GM21390 (cell line): Measurements from ENCODE around the gene LRCOL1.

ENCODE experiments used
- ATAC-seq: cut with Tn5 transposase; IDR thresholded peaks from one replicate; pipeline ENCODE4 v1.9.1; 2021; ENCODE audit not compliant: unreplicated experiment

LRCOL1 gene

DNA sequence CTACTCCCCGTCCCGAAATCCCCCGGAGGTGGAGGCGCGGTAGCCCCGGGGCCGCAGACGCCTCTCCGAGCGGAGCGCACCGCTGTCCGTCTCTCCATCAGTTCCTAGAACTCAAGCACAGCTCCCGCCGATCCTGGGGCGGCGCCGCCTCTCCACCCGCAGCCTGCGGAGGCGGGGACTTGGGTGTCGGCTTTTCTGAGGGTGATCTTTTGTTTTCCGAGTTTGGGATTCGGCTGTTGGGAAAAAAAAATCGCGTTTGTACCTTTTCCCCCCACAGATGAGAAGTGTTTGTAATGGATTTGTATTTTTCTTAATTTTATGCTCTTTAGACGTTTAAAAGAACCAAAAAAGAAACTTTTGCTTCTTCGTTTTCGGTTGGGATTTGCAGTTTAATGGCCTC, 26.6 kb downstream of the LRCOL1 start:
- no peak for ATAC-seq

DNA sequence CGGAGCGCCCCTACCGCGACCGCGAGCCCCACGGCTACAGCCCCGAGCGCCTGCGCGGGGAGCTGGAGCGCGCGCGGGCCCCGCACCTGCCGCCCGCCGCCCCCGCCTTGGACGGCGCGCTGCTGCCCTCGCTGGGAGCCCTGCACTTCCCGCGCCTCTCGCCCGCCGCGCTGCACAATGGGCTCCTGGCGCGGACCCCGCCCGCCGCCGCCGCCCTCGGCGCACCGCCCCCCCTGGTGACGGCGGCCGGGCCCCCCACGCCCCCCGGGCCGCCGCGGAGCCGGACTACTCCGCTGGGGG, 27.0 kb downstream of the LRCOL1 start:
- no peak for ATAC-seq

GRCh38 chr12:132582582-132583410, 27.6 kb downstream of the LRCOL1 start:
- no peak for ATAC-seq

DNA sequence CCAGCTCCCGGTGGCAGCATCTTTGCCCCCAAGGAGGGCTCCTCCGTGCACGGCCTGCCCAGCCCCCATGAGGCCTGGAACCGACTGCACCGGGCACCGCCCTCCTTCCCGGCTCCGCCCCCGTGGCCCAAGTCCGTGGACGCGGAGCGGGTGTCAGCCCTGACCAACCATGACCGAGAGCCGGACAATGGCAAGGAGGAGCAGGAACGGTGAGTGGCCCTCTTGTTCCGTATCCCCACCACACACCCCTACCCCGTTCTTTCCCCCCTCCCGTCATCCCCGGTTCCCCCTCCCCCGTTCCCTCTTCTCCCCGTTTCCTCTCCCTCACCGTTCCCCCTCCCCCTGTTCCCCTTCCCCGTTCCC, 28.3 kb downstream of the LRCOL1 start:
- ATAC-seq: no peak

GRCh38 chr12:132581348-132582057, 28.9 kb downstream of the LRCOL1 start:
- no peak for ATAC-seq

- ATAC-seq: no peak
These were observed 29.6 kb downstream of the LRCOL1 start for GRCh38 chr12:132580701-132581292.

- no peak for ATAC-seq
These were observed 30.6 kb downstream of the LRCOL1 start for GRCh38 chr12:132579744-132580143.

GRCh38 chr12:132578826-132579225, 31.6 kb downstream of the LRCOL1 start:
- ATAC-seq: no peak

DNA sequence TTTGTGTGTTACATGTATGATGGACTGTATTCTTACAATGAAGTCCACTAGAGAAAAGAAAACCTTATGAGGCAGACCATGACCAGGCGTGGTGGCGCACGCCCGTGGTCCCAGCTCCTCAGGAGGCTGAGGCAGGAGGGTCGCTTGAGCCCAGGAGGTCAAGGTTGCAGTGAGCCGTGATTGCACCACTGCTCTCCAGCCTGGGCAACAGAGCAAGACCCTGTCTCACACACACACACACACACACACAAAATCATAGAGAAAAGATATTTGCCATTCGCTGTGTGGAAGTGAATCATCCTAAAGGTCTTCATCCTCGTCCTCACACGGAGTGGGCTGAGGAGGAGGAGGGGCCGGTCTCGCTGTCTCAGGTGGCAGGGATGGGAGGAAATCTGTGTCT, 32.3 kb downstream of the LRCOL1 start:
- no peak for ATAC-seq

- no peak for ATAC-seq
These were observed 33.0 kb downstream of the LRCOL1 start for GRCh38 chr12:132577191-132577920.

DNA sequence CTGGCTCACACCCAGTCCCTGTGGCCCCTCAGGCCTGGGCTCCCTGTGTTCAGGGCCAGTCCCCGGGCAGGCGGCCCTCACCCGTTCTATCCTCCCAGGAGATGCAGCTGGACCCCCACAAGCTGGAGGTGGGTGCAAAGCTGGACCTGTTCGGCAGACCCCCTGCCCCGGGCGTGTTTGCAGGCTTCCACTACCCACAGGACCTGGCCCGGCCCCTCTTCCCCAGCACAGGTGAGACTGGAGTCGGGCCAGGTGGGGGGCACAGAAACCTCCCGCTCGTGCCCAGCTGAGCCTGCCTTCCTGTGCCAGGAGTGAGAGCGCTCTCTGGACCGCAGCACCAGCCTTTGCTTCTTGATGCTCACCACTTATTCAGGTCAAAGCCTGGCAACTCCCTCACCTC, 33.7 kb downstream of the LRCOL1 start:
- no peak for ATAC-seq

DNA sequence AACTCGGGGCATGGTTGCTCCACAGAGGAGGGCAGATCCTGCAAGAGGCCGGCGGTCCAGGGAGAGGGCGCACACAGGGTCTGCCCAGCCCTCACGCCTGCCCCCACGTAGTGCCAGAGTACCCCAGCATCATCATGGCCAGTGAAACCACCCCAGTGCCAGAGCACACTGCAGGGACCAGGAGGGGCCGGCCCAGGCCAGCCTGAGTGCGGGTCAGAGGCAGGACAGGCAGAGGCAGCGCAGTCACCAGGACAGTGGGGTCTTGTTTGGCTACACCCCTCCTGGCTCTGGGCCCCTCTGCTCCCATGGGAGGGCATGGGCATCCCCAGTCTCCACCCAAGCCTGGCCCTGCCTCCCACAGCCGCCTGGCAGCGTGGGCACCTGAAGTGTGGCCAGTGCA, 34.7 kb downstream of the LRCOL1 start:
- ATAC-seq: no peak

DNA sequence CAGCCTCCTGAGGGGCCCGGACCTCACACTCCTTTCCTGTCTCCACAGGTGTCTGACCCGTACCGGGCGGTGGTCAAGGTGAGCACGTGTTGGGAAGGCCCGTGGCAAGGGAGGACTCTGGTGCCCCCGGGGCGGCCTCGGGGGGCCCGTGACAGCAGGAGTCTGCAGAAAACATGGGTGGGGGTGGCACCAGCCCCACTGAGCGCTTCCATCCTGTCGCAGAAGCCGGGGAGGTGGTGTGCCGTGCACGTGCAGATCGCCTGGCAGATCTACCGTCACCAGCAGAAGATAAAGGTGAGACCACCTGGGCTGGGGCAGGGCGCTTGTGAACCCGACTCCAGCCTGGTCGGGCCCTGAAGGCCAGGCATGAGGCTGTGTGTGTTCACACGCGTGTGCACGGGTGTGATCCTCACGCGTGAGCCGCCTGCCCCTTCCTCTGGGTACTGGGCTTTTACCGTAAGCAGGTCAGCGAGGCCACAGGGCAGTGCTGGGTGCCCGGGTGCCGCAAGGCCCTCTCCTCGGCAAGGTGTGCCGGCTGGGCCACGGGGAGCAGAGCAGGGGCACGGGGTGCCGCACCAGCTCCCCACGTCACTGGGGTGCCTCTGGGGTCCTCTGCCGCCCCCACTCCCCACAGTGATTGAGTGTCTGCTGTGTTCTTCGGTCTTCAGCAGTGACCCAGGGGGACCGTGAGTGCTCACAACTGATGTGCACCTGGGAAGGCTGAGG, 35.9 kb downstream of the LRCOL1 start:
- ATAC-seq: no peak

DNA sequence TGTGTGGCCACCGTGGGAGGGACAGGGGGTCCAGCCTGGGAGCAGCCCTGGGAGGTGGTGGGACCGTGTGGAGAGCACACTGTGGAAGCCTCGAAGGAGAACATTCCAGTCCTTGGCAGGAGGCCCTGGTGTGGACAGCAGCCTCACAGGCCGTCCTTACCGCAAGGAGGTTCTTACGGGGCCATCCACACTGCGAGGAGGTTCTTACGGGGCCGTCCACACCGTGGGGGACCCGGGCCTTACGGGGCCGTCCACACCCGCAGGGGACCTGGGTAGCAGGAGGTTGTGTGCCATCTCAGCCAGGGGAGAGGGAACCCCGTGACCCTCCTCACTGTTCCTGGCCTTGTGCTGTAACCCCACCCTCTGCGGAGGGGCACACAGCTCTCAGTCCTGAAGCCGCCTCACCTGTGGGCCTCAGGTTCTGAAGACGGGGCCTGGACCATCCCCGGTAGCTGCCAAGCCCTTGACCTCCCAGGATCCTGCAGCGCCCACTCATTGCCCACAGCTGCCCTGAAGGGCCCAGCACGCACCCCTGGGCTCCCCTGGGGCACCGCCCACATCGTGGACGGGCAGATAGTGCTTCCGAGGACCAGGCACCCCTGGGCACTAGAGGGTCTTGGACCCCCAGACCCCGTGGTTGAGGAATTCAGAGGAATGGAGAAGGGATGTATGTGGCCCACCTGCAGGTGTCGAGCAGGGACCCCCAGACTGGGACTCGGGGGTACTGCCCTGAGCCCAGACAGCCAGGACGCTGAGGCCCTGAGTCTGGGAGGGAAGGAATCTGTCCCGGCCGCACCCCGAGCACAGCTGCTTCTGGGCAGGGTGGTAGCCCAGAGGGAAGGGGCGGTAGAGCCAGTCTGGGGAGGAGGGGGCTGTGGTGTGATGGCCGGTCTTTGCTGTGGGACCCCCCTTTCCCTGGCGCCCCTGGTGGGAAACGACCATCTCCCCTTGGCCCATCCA, 37.3 kb downstream of the LRCOL1 start:
- ATAC-seq: no peak

- ATAC-seq: no peak
These were observed 38.3 kb downstream of the LRCOL1 start for GRCh38 chr12:132572106-132572505.

DNA sequence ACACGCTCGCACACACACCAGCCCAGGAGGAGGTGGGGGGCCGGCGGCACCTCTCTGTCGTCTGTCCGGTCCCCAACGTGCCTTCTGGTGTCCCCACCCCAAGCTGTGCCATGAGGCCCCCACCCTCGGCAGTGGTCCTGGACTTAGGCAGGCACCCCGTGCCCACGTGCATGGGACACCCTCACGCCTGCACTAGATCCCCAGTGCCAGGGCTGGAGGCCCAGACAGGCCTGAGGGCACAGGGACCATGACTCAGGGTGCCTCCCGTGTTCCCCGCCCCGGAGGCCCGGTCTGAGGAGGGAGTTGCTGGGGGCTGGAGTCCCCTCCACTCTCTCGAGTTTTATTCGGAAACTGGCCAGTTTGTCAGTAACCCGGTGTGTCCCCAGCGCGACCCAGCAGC, 38.8 kb downstream of the LRCOL1 start:
- no peak for ATAC-seq

DNA sequence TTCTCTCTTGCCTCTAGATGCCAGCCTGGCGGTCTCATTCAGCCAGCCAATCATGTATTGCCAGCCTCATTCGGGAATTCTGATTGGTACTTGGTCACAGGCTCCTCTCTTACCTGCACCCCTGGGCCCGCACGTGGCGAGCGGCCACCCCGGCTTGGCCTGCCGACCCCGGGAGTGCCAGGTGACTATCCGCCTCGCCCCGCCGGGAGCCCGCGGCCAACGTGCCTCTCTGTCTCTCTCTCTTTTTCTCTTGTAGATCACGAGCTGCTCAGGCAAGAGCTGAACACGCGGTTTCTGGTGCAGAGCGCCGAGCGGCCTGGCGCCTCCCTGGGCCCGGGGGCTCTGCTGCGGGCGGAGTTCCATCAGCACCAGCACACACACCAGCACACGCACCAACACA, 39.3 kb downstream of the LRCOL1 start:
- no peak for ATAC-seq

DNA sequence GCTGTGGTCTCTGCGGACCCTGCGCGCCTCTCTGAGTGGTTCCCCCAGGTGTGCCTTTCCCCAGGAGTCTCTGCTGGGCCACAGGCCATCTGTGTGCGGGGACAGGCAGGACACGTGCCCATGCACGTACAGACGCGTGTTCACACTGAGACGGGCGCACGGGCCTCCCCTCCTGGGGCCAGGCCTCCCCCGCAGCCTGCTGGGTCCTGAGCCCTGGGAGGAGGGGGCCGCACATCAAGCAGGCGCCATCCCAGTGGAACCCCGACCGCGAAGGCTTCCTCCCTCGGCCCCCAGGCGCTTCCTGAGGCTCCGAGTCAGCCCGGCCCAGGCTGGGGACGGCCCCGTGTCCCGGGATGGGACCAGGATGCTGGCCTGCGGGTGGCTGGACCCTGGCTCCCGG, 39.7 kb downstream of the LRCOL1 start:
- ATAC-seq: no peak

DNA sequence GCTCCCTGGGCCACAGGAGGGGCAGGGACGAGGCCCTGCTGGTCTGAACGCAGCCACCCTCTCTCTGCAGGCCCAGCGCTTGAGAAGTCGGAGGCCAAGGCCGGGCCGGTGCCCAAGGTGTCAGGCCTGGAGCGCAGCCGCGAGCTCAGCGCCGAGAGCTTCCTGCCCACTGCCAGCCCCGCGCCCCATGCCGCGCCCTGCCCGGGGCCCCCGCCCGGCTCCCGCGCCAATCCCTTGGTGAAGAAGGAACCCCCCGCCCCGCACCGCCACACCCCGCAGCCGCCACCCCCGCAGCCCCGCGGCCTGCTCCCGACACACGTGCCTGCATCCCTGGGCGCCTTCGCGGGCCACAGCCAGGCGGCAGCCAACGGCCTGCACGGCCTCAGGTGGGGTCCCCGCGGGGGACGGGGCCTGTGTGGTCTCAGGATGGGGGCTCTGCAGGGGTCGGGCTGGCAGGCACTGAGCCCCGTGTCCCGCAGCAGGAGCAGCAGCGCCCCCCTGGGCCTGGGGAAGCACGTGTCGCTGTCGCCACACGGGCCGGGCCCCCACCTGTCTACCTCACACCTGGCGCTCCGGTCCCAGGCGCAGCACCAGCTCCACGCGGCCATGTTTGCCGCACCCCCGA, 40.4 kb downstream of the LRCOL1 start:
- ATAC-seq: no peak
